Nephron progenitor cell (in vitro differentiated cells): ENCODE results near the gene DAZAP1.

Experiments used
- DNase-seq: peaks from one replicate; pipeline ENCODE4 v3.0.0; 2021
- H3K27ac Mint-ChIP-seq: 2 replicates; pipeline ENCODE4 v1.8.0; 2021; ENCODE audit warnings: mild to moderate bottlenecking, moderate library complexity, mixed read lengths
- H3K27me3 Mint-ChIP-seq: 2 replicates; pipeline ENCODE4 v1.8.0; 2021; ENCODE audit warnings: mild to moderate bottlenecking, low read depth, mixed read lengths; ENCODE audit not compliant: poor library complexity
- H3K36me3 Mint-ChIP-seq: 2 replicates; pipeline ENCODE4 v1.8.0; 2021; ENCODE audit warnings: low read depth, mixed read lengths
- H3K4me1 Mint-ChIP-seq: 2 replicates; pipeline ENCODE4 v1.8.0; 2021; ENCODE audit warnings: mixed read lengths
- H3K4me3 Mint-ChIP-seq: 2 replicates; pipeline ENCODE4 v1.8.0; 2021; ENCODE audit warnings: mild to moderate bottlenecking, moderate library complexity, mixed read lengths
- H3K9me3 Mint-ChIP-seq: 2 replicates; pipeline ENCODE4 v1.8.0; 2021; ENCODE audit warnings: mild to moderate bottlenecking, moderate library complexity, mixed read lengths
- TF ChIP-seq, protein P1 (sequence below): fragments of 200-600 bp; sonication (generic); IDR thresholded peaks from 2 replicates; pipeline ENCODE4 v1.5.0; 2021; ENCODE audit warnings: antibody characterized with exemption

Gene DAZAP1

DNA sequence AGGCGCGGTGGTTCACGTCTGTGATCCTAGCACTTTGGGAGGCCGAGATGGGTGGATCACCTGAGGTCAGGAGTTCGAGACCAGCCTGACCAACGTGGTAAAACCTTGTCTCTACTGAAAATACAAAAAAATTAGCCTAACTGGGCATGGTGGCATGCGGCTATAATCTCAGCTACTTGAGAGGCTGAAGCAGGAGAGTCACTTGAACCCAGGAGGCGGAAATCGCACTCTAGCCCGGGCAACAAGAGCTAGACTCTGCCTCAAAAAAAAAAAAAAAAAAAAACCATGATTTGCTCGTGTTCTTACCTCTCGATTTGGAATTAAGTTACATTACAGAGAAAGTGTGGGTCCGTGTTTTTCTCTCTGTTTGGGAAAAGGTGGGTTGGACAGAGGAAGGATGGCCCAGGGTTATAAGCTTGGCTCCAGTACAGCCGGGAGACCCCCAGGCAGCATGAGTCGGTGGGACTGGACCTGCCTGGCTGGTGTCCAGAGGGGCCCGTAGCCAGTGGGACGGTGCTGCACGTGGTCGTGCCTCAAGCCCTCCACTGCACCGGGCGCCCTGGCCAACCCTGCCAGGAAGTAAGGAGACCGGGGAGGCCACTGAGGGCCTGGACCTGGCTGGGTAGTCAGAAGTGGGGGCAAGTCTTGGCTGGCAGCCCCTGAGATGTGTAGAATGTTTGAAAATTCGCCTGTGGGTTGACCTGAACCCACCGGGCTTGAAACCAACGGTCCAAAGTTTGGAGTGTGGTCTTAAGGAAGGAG lies 34.5 kb downstream of the DAZAP1 start:
- TF ChIP-seq, protein P1, sequence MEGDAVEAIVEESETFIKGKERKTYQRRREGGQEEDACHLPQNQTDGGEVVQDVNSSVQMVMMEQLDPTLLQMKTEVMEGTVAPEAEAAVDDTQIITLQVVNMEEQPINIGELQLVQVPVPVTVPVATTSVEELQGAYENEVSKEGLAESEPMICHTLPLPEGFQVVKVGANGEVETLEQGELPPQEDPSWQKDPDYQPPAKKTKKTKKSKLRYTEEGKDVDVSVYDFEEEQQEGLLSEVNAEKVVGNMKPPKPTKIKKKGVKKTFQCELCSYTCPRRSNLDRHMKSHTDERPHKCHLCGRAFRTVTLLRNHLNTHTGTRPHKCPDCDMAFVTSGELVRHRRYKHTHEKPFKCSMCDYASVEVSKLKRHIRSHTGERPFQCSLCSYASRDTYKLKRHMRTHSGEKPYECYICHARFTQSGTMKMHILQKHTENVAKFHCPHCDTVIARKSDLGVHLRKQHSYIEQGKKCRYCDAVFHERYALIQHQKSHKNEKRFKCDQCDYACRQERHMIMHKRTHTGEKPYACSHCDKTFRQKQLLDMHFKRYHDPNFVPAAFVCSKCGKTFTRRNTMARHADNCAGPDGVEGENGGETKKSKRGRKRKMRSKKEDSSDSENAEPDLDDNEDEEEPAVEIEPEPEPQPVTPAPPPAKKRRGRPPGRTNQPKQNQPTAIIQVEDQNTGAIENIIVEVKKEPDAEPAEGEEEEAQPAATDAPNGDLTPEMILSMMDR, result no peak
- peaks cover 24% of the 10 kb centered on the region for H3K36me3 Mint-ChIP-seq
- H3K27me3 Mint-ChIP-seq, result peaks cover 28% of the 10 kb centered on the region
- no peaks in the 10 kb centered on the region for H3K9me3 Mint-ChIP-seq
- H3K4me3 Mint-ChIP-seq, result peak overlapping the region; percentile 18
- no peak overlapping the region for H3K27ac Mint-ChIP-seq
- no peak for DNase-seq
- H3K4me1 Mint-ChIP-seq, result peaks cover 32% of the 10 kb centered on the region

GRCh38 chr19:1445185-1445931 lies 38.0 kb downstream of the DAZAP1 start:
- peaks cover 17% of the 10 kb centered on the region for H3K4me1 Mint-ChIP-seq
- H3K4me3 Mint-ChIP-seq, result peak overlapping the region; percentile 58
- H3K36me3 Mint-ChIP-seq, result peaks cover 24% of the 10 kb centered on the region
- peaks cover 63% of the 10 kb centered on the region for H3K27me3 Mint-ChIP-seq
- H3K27ac Mint-ChIP-seq, result no peak overlapping the region
- H3K9me3 Mint-ChIP-seq, result no peaks in the 10 kb centered on the region
- TF ChIP-seq, protein P1, result peak; percentile 90
- DNase-seq, result peak; percentile 85

DNA sequence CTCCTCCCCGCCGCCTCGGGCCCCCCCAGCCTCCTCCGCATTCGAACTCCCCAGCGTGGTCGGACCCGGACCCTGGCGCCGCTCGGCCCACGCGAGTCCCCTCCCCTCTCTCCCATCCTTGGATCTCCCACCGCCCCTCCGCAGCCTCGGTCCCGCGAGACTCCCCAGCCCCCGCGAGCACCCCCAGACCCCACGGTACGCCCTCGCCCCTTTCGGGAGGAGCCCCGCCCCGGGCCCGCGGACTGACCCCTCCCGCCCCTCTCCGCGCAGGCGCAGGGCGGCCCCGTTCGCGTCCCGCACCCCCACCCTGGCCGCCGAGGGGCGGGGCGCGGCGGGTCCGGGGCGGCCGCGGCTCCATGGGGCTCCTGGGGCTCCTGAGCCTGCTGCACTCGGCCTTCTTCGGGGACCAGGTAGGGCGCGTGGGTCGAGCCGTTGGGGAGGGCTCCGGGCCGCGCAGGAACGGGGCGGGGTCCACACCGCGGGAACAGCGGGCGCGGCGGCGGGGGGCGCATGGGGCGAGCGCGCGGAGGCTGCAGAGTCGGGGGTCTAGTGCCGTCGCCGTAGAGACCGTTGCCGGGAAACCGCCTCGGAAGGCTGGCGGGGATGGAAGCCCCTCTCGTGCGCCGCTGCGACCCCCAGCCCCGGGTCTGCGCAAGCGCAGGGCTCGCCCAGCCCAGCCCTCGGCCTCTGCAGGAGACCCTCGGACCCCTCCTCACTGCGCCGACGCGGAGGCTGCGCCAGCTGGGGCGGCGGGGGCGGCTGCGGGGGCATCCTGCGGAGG lies 38.7 kb downstream of the DAZAP1 start:
- TF ChIP-seq, protein P1, result no peak
- peak overlapping the region; percentile 11 for H3K4me3 Mint-ChIP-seq
- H3K4me1 Mint-ChIP-seq, result peaks cover 15% of the 10 kb centered on the region
- H3K36me3 Mint-ChIP-seq, result peaks cover 18% of the 10 kb centered on the region
- no peak overlapping the region for H3K27ac Mint-ChIP-seq
- H3K27me3 Mint-ChIP-seq, result peaks cover 70% of the 10 kb centered on the region
- DNase-seq, result peak; percentile 77
- no peaks in the 10 kb centered on the region for H3K9me3 Mint-ChIP-seq

GRCh38 chr19:1446713-1447481 lies 39.5 kb downstream of the DAZAP1 start:
- Mint-ChIP-seq H3K27me3 (peaks cover 78% of the 10 kb centered on the region), H3K36me3 (peaks cover 11% of the 10 kb centered on the region), H3K4me3 (peak overlapping the region; percentile 64), H3K9me3 (no peaks in the 10 kb centered on the region), H3K4me1 (peaks cover 10% of the 10 kb centered on the region), H3K27ac (no peak overlapping the region)
- peak; percentile 78 for DNase-seq
- TF ChIP-seq, protein P1, result no peak

DNA sequence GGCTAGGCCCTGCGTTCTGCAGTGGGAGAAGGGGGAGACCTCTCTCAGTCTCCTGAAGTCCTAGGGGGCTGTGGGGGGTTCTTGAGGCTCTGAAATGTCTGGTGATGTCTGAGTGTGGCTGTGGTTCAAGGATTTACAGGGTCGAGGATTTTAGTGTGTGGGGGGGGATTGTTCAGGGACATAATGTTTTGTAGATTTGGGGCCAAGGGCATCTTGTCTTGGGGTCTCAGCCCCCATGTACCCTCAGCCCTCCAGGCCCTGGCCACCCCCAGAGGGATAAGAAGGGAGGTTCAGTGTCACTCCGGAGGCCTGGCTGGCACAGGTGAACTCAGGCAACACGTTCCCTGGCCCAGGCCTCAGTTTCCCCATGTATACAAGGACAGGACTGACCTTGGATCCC lies 40.1 kb downstream of the DAZAP1 start:
- peaks cover 81% of the 10 kb centered on the region for H3K27me3 Mint-ChIP-seq
- peak overlapping the region; percentile 31 for H3K4me3 Mint-ChIP-seq
- no peak for DNase-seq
- H3K4me1 Mint-ChIP-seq, result peaks cover 9% of the 10 kb centered on the region
- TF ChIP-seq, protein P1, result no peak
- H3K36me3 Mint-ChIP-seq, result peaks cover 4% of the 10 kb centered on the region
- no peak overlapping the region for H3K27ac Mint-ChIP-seq
- H3K9me3 Mint-ChIP-seq, result no peaks in the 10 kb centered on the region
